ENCODE measurements around the gene POLR2I. TPM values are rescaled to one million over a fixed set of nuclear protein-coding genes. Genes with fewer than 3 reads are reported as not detected.
"Not testable (repeated sequence)": the region's sequence is repeated elsewhere in the genome, so short reads cannot be mapped to it uniquely, and the experiment has no call there.

POLR2I gene
- total and polyA plus RNA-seq, 5 donors from 2014 or later, result 29.4 to 185 (median 156) TPM

- no peak overlapping the region for H3K27ac Mint-ChIP-seq
- peaks cover 6% of the 10 kb centered on the region for H3K36me3 ChIP-seq (ENCODE audit: control insufficient read depth, insufficient read depth, low read length)
These were observed 32.8 kb downstream of the POLR2I start for GRCh38 chr19:36081894-36082293.

GRCh38 chr19:36081385-36081784, 33.3 kb downstream of the POLR2I start:
- H3K36me3 ChIP-seq (ENCODE audit: control insufficient read depth, insufficient read depth, low read length), result peaks cover 6% of the 10 kb centered on the region
- no peak for DNase-seq
- H3K36me3 Mint-ChIP-seq, result peaks cover 9% of the 10 kb centered on the region
- H3K27ac ChIP-seq (ENCODE audit: insufficient read depth, low read length, poor library complexity, severe bottlenecking), result no peak overlapping the region
- H3K27me3 ChIP-seq (ENCODE audit: control insufficient read depth, insufficient read depth, low read length), result no peaks in the 10 kb centered on the region
- H3K27me3 Mint-ChIP-seq, result no peaks in the 10 kb centered on the region
- no peak overlapping the region for H3K4me3 ChIP-seq (ENCODE audit: low read depth, low read length)
- ATAC-seq (ENCODE audit: low read depth in 2 of 2), result no peak
- no peaks in the 10 kb centered on the region for H3K4me1 ChIP-seq (ENCODE audit: control insufficient read depth, insufficient read depth, low read length, poor library complexity, severe bottlenecking)
- H3K4me1 Mint-ChIP-seq, result peaks cover 0 to 2% (median 0%) of the 10 kb centered on the region in 4 donors
- H3K9me3 Mint-ChIP-seq, result no peaks in the 10 kb centered on the region
- H3K4me3 Mint-ChIP-seq, result no peak overlapping the region
- no peak overlapping the region for H3K27ac Mint-ChIP-seq
- H3K9me3 ChIP-seq (ENCODE audit: control insufficient read depth in 2 of 2, low read length in 2 of 2), result no peaks in the 10 kb centered on the region

More at GRCh38 chr19:36081894-36082293, 32.8 kb downstream of the POLR2I start:
- Mint-ChIP-seq H3K9me3 (no peaks in the 10 kb centered on the region), H3K27me3 (no peaks in the 10 kb centered on the region), H3K4me1 (peaks cover 0 to 2% (median 0%) of the 10 kb centered on the region in 4 donors), H3K36me3 (peaks cover 9% of the 10 kb centered on the region), H3K4me3 (no peak overlapping the region)
- Histone ChIP-seq H3K4me1 (ENCODE audit: control insufficient read depth, insufficient read depth, low read length, poor library complexity, severe bottlenecking) (no peaks in the 10 kb centered on the region), H3K27ac (ENCODE audit: insufficient read depth, low read length, poor library complexity, severe bottlenecking) (no peak overlapping the region), H3K4me3 (ENCODE audit: low read depth, low read length) (no peak overlapping the region), H3K27me3 (ENCODE audit: control insufficient read depth, insufficient read depth, low read length) (no peaks in the 10 kb centered on the region), H3K9me3 (ENCODE audit: control insufficient read depth in 2 of 2, low read length in 2 of 2) (no peaks in the 10 kb centered on the region)
- ATAC-seq (ENCODE audit: low read depth in 2 of 2), result no peak
- no peak for DNase-seq

- Mint-ChIP-seq H3K27me3 (no peaks in the 10 kb centered on the region), H3K27ac (peak overlapping the region in 1 of 3 donors; percentile 1), H3K4me1 (peaks cover 0 to 2% (median 0%) of the 10 kb centered on the region in 4 donors), H3K36me3 (peaks cover 6% of the 10 kb centered on the region), H3K4me3 (no peak overlapping the region), H3K9me3 (no peaks in the 10 kb centered on the region)
- no peak for DNase-seq
- no peaks in the 10 kb centered on the region for H3K27me3 ChIP-seq (ENCODE audit: control insufficient read depth, insufficient read depth, low read length)
- no peak for ATAC-seq (ENCODE audit: low read depth in 2 of 2)
- H3K36me3 ChIP-seq (ENCODE audit: control insufficient read depth, insufficient read depth, low read length), result peaks cover 6% of the 10 kb centered on the region
- H3K4me1 ChIP-seq (ENCODE audit: control insufficient read depth, insufficient read depth, low read length, poor library complexity, severe bottlenecking), result no peaks in the 10 kb centered on the region
- no peak overlapping the region for H3K27ac ChIP-seq (ENCODE audit: insufficient read depth, low read length, poor library complexity, severe bottlenecking)
- no peak overlapping the region for H3K4me3 ChIP-seq (ENCODE audit: low read depth, low read length)
- no peaks in the 10 kb centered on the region for H3K9me3 ChIP-seq (ENCODE audit: control insufficient read depth in 2 of 2, low read length in 2 of 2)
These were observed 35.2 kb downstream of the POLR2I start for GRCh38 chr19:36079389-36079945.

GRCh38 chr19:36073121-36073876, 41.4 kb downstream of the POLR2I start:
- no peaks in the 10 kb centered on the region for H3K36me3 ChIP-seq (ENCODE audit: control insufficient read depth, insufficient read depth, low read length)
- Mint-ChIP-seq H3K4me3 (no peak overlapping the region), H3K9me3 (no peaks in the 10 kb centered on the region)

GRCh38 chr19:36072081-36072480, 42.6 kb downstream of the POLR2I start:
- Histone ChIP-seq H3K4me3 (ENCODE audit: low read depth, low read length) (no peak overlapping the region), H3K36me3 (ENCODE audit: control insufficient read depth, insufficient read depth, low read length) (no peaks in the 10 kb centered on the region), H3K4me1 (ENCODE audit: control insufficient read depth, insufficient read depth, low read length, poor library complexity, severe bottlenecking) (no peaks in the 10 kb centered on the region), H3K27me3 (ENCODE audit: control insufficient read depth, insufficient read depth, low read length) (no peaks in the 10 kb centered on the region), H3K9me3 (ENCODE audit: control insufficient read depth in 2 of 2, low read length in 2 of 2) (no peaks in the 10 kb centered on the region), H3K27ac (ENCODE audit: insufficient read depth, low read length, poor library complexity, severe bottlenecking) (no peak overlapping the region)
- no peaks in the 10 kb centered on the region for H3K4me1 Mint-ChIP-seq
- no peaks in the 10 kb centered on the region for H3K9me3 Mint-ChIP-seq
- no peak overlapping the region for H3K27ac Mint-ChIP-seq
- H3K4me3 Mint-ChIP-seq, result no peak overlapping the region
- ATAC-seq (ENCODE audit: low read depth in 2 of 2) (no peak), DNase-seq (no peak)
- H3K27me3 Mint-ChIP-seq, result no peaks in the 10 kb centered on the region
- no peaks in the 10 kb centered on the region for H3K36me3 Mint-ChIP-seq

More at GRCh38 chr19:36073121-36073876, 41.4 kb downstream of the POLR2I start:
- H3K27me3 ChIP-seq (ENCODE audit: control insufficient read depth, insufficient read depth, low read length), result no peaks in the 10 kb centered on the region
- Mint-ChIP-seq H3K27ac (peak overlapping the region in 1 of 3 donors; percentile 46), H3K36me3 (no peaks in the 10 kb centered on the region), H3K27me3 (no peaks in the 10 kb centered on the region), H3K4me1 (no peaks in the 10 kb centered on the region)
- ATAC-seq (ENCODE audit: low read depth in 2 of 2) (no peak), DNase-seq (no peak)
- no peaks in the 10 kb centered on the region for H3K4me1 ChIP-seq (ENCODE audit: control insufficient read depth, insufficient read depth, low read length, poor library complexity, severe bottlenecking)
- H3K9me3 ChIP-seq (ENCODE audit: control insufficient read depth in 2 of 2, low read length in 2 of 2), result no peaks in the 10 kb centered on the region
- H3K27ac ChIP-seq (ENCODE audit: insufficient read depth, low read length, poor library complexity, severe bottlenecking), result no peak overlapping the region
- H3K4me3 ChIP-seq (ENCODE audit: low read depth, low read length), result no peak overlapping the region

- not testable (repeated sequence) for H3K9me3 Mint-ChIP-seq; H3K27me3 Mint-ChIP-seq; DNase-seq; H3K4me3 ChIP-seq (ENCODE audit: low read depth, low read length); H3K4me3 Mint-ChIP-seq; H3K27ac ChIP-seq (ENCODE audit: insufficient read depth, low read length, poor library complexity, severe bottlenecking); H3K36me3 ChIP-seq (ENCODE audit: control insufficient read depth, insufficient read depth, low read length); H3K4me1 Mint-ChIP-seq; H3K36me3 Mint-ChIP-seq; H3K27me3 ChIP-seq (ENCODE audit: control insufficient read depth, insufficient read depth, low read length); H3K27ac Mint-ChIP-seq; H3K4me1 ChIP-seq (ENCODE audit: control insufficient read depth, insufficient read depth, low read length, poor library complexity, severe bottlenecking); ATAC-seq (ENCODE audit: low read depth in 2 of 2); H3K9me3 ChIP-seq (ENCODE audit: control insufficient read depth in 2 of 2, low read length in 2 of 2)
These were observed 45.7 kb downstream of the POLR2I start for GRCh38 chr19:36068810-36069499.

- no peak for DNase-seq
- no peaks in the 10 kb centered on the region for H3K27me3 ChIP-seq (ENCODE audit: control insufficient read depth, insufficient read depth, low read length)
These were observed 47.0 kb downstream of the POLR2I start for GRCh38 chr19:36067681-36068080.

More at GRCh38 chr19:36067681-36068080, 47.0 kb downstream of the POLR2I start:
- Histone ChIP-seq H3K4me3 (ENCODE audit: low read depth, low read length) (no peak overlapping the region), H3K36me3 (ENCODE audit: control insufficient read depth, insufficient read depth, low read length) (no peaks in the 10 kb centered on the region), H3K27ac (ENCODE audit: insufficient read depth, low read length, poor library complexity, severe bottlenecking) (no peak overlapping the region), H3K9me3 (ENCODE audit: control insufficient read depth in 2 of 2, low read length in 2 of 2) (no peaks in the 10 kb centered on the region), H3K4me1 (ENCODE audit: control insufficient read depth, insufficient read depth, low read length, poor library complexity, severe bottlenecking) (no peaks in the 10 kb centered on the region)
- Mint-ChIP-seq H3K27ac (no peak overlapping the region), H3K9me3 (peaks cover 0 to 2% (median 0%) of the 10 kb centered on the region in 7 donors), H3K4me3 (no peak overlapping the region), H3K27me3 (no peaks in the 10 kb centered on the region), H3K4me1 (no peaks in the 10 kb centered on the region), H3K36me3 (no peaks in the 10 kb centered on the region)
- no peak for ATAC-seq (ENCODE audit: low read depth in 2 of 2)
